Suprapubic skin (tissue), 4 donors: Measurements from ENCODE around the gene BIN1.

Experiments used
- CTCF ChIP-seq, 2 donors: fragments of 200-600 bp in 1 of 2; fragments of 450-650 bp in 1 of 2; sonication (generic) in 1 of 2; IDR thresholded peaks; one replicate each; pipeline ENCODE4 v1.5.1; 2016 to 2019; ENCODE audit warnings: antibody characterized with exemption in 2 of 2, mild to moderate bottlenecking in 1 of 2, moderate library complexity in 1 of 2
- EP300 ChIP-seq: sonication (generic); formaldehyde crosslinking; IDR thresholded peaks from one replicate; pipeline ENCODE4 v1.6.1; 2017; ENCODE audit warnings: antibody characterized with exemption
- POLR2A ChIP-seq, 2 donors: fragments of 450-650 bp; IDR thresholded peaks; one replicate each; pipeline ENCODE4 v1.6.1; 2017; ENCODE audit warnings: antibody characterized with exemption in 2 of 2, mild to moderate bottlenecking in 2 of 2, moderate library complexity in 2 of 2
- POLR2AphosphoS5 ChIP-seq, 3 donors: sonication (generic); formaldehyde crosslinking; IDR thresholded peaks; one replicate each; pipeline ENCODE4 v1.6.1; 2017; ENCODE audit warnings: antibody characterized with exemption in 3 of 3

GRCh38 chr2:126998486-126998885 lies 108.5 kb downstream of the BIN1 start:
- TF ChIP-seq CTCF (IDR thresholded peaks at IDR 0.05) (no peak), POLR2A (IDR thresholded peaks at IDR 0.05) (no peak), EP300 (no peak), POLR2AphosphoS5 (IDR thresholded peaks at IDR 0.05) (no peak)
